HEK293T (cell line): ENCODE measurements around the gene HMCN2.

ENCODE experiments used
- BHLHE40 ChIP-seq: fragments of 450-650 bp; IDR thresholded peaks from 2 replicates; pipeline ENCODE4 v1.6.1; 2016; ENCODE audit warnings: mild to moderate bottlenecking, moderate library complexity, borderline replicate concordance
- ELF4 ChIP-seq: fragments of 450-650 bp; IDR thresholded peaks from 2 replicates; pipeline ENCODE4 v1.6.1; 2017; ENCODE audit warnings: antibody characterized with exemption
- FOXK2 ChIP-seq: fragments of 450-650 bp; IDR thresholded peaks from 2 replicates; pipeline ENCODE4 v1.6.1; 2016; ENCODE audit warnings: mild to moderate bottlenecking
- FOXM1 ChIP-seq: fragments of 450-650 bp; IDR thresholded peaks from 2 replicates; pipeline ENCODE4 v1.6.1; 2017; ENCODE audit warnings: mild to moderate bottlenecking, borderline replicate concordance
- L3MBTL2 ChIP-seq: fragments of 450-650 bp; conservative IDR thresholded peaks from 2 replicates; pipeline ENCODE4 v1.6.1; 2016; ENCODE audit warnings: mild to moderate bottlenecking
- NFRKB ChIP-seq: fragments of 450-650 bp; IDR thresholded peaks from 2 replicates; pipeline ENCODE4 v1.6.1; 2016; ENCODE audit warnings: mild to moderate bottlenecking, moderate library complexity

DNA sequence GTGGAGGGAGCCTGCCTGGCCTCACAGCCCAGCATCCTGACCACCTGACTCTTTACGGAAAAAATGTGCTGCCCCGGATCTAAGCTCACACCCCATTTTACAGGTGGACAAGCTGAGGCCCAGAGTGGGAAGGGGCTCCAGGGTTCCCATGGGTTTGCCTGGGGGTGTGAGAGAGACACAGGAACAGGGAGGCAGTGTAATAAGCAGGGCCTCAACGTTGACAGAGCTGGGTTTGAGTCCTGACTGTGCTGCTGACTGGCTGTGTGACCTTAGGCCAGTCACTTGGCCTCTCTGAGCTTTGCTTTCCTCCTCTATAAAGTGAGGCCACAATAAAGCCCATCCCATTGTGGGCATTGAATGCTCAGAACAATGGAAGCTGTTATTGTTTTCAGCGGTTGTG lies 73.7 kb downstream of the HMCN2 start:
- TF ChIP-seq FOXM1 (no peak), L3MBTL2 (no peak), NFRKB (no peak), ELF4 (no peak), FOXK2 (no peak), BHLHE40 (no peak)
